PC-9 (cell line): ENCODE data around the gene CSRP1. TPM values are rescaled to one million over a fixed set of nuclear protein-coding genes. Genes with fewer than 3 reads are reported as not detected.

Source experiments
- BruUV-seq: library from RNA; stranded (reverse); fragments of 400-500 nt; replicated peaks from 2 replicates; lab custom pipeline; 2021; lab: Mats Ljungman, UMichigan
- CTCF ChIA-PET: fragments of 300-600 bp; sonication (Branson Sonifier 250); formaldehyde crosslinking; loops from one replicate; lab custom pipeline; 2022; ENCODE audit warnings: antibody characterized with exemption; lab: Charles Lee
- POLR2A ChIA-PET: fragments of 300-600 bp; sonication (Branson Sonifier 250); formaldehyde crosslinking; loops from one replicate; lab custom pipeline; 2022; ENCODE audit warnings: antibody characterized with exemption; ENCODE audit not compliant: unreplicated experiment; lab: Charles Lee
- DNase-seq, 2 experiments: peaks; one replicate each; pipeline versions ENCODE4 v3.0.0 to v3.0.0-alpha.2; 2015 to 2022; ENCODE audit warnings: mixed read lengths in 1 of 2
- H2AFZ ChIP-seq: fragments of 200-600 bp; sonication (generic); 2 replicates; pipeline ENCODE4 v1.8.1; 2017; ENCODE audit warnings: antibody characterized with exemption
- H3F3A ChIP-seq: fragments of 200-600 bp; sonication (generic); 2 replicates; pipeline ENCODE4 v1.8.1; 2017; ENCODE audit warnings: antibody characterized with exemption, mild to moderate bottlenecking, low read depth; ENCODE audit not compliant: insufficient read depth
- H3K27ac ChIP-seq: fragments of 200-600 bp; sonication (generic); 2 replicates; pipeline ENCODE4 v1.6.1; 2016; ENCODE audit warnings: mixed run types
- H3K27me3 ChIP-seq: fragments of 200-600 bp; sonication (generic); 2 replicates; pipeline ENCODE4 v1.6.1; 2016; ENCODE audit warnings: low read depth, mixed run types; ENCODE audit not compliant: insufficient read depth
- H3K36me3 ChIP-seq: fragments of 200-600 bp; sonication (generic); 2 replicates; pipeline ENCODE4 v1.6.1; 2016; ENCODE audit warnings: low read depth, mixed run types
- H3K4me1 ChIP-seq: fragments of 200-600 bp; sonication (generic); replicated peaks from 2 replicates; pipeline ENCODE4 v1.6.1; 2016; ENCODE audit warnings: mixed run types; ENCODE audit not compliant: insufficient read depth
- H3K4me2 ChIP-seq: fragments of 200-600 bp; sonication (generic); 2 replicates; pipeline ENCODE4 v1.6.1; 2017; ENCODE audit warnings: mixed run types
- H3K4me3 ChIP-seq: fragments of 200-600 bp; sonication (generic); 2 replicates; pipeline ENCODE4 v1.6.1; 2016; ENCODE audit warnings: mixed run types
- H3K79me2 ChIP-seq: fragments of 200-600 bp; sonication (generic); 2 replicates; pipeline ENCODE4 v1.6.1; 2017; ENCODE audit warnings: low read depth, mixed run types
- H3K9me2 ChIP-seq: fragments of 200-600 bp; sonication (generic); 2 replicates; pipeline ENCODE4 v1.8.1; 2017; ENCODE audit warnings: mild to moderate bottlenecking; ENCODE audit not compliant: insufficient read depth
- H3K9me3 ChIP-seq: fragments of 200-600 bp; sonication (generic); 2 replicates; pipeline ENCODE4 v1.8.1; 2016; ENCODE audit warnings: low read depth; ENCODE audit not compliant: insufficient read depth
- H4K20me1 ChIP-seq: fragments of 200-600 bp; sonication (generic); 2 replicates; pipeline ENCODE4 v1.8.1; 2017; ENCODE audit not compliant: insufficient read depth
- CTCF ChIP-seq: fragments of 200-600 bp; sonication (generic); conservative IDR thresholded peaks from 2 replicates; pipeline ENCODE4 v1.6.1; 2017; ENCODE audit warnings: mixed run types, antibody characterized with exemption, mild to moderate bottlenecking, moderate library complexity
- EZH2 ChIP-seq: fragments of 200-600 bp; sonication (generic); IDR thresholded peaks from 2 replicates; pipeline ENCODE4 v1.8.0; 2017; ENCODE audit warnings: antibody characterized with exemption, low read depth
- intact Hi-C: fragments of 100-400 bp; cut with micrococcal nuclease; formaldehyde crosslinking; loops from one replicate; pipeline ENCODE4 v1.10.0; 2022; ENCODE audit not compliant: unreplicated experiment
- total RNA-seq: library from RNA; stranded (reverse); gene quantifications from 2 replicates; pipeline ENCODE4 v1.2.3, GENCODE V29; 2021

The CSRP1 gene
- total RNA-seq, 1 experiment from 2014 or later = 61.3 TPM

- no TSS peak for BruUV-seq
- no peak overlapping the region for H3K4me3 ChIP-seq
- intact Hi-C loops = no loop called here
- H4K20me1 ChIP-seq = no peaks in the 10 kb centered on the region
- no peak for DNase-seq
- peaks cover 2% of the 10 kb centered on the region for H3K9me3 ChIP-seq
- no peaks in the 10 kb centered on the region for H3K36me3 ChIP-seq
- peaks cover 44% of the 10 kb centered on the region for H3K4me1 ChIP-seq
- ChIA-PET POLR2A (interaction anchor here (0.7 kb wide), 1 partner anchor 62 kb away, joined by 5 read pairs; no protein-coding TSS in a partner anchor), CTCF (interaction anchor here (0.7 kb wide), 1 partner anchor 646 kb away, joined by 5 read pairs; no protein-coding TSS in a partner anchor)
- H3K27me3 ChIP-seq = no peaks in the 10 kb centered on the region
- H2AFZ ChIP-seq = peak overlapping the region; percentile 1; the same call in 1 of the 2 replicates
- peak overlapping the region; percentile 63 for H3K4me2 ChIP-seq
- no peaks in the 10 kb centered on the region for H3K9me2 ChIP-seq
- no peaks in the 10 kb centered on the region for H3K79me2 ChIP-seq
- H3K27ac ChIP-seq = peak overlapping the region; percentile 88
- H3F3A ChIP-seq = peaks cover 31% of the 10 kb centered on the region
- no peak for TF ChIP-seq CTCF
- no peak for TF ChIP-seq EZH2
Observed at GRCh38 chr1:201518071-201518470, 11.1 kb upstream of the CSRP1 start.

DNA sequence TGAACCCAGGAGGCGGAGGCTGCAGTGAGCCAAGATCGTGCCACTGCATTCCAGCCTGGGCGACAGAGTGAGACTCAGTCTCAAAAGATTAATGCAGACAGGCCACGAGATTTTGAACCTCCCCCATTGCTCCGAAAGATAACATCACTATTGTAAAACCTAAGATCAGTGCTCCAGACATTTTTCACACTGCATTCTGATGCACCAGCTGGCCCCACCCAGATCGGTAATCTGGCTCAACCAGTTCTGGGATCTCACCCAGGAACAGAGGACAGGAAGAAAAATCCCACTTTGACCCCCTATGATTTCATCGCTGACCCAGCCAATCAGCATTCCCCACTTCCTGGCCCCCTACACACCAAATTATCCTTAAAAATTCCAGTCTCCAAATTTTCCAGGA, 10.7 kb upstream of the CSRP1 start:
- CTCF ChIA-PET = interaction anchor here (0.7 to 1.1 kb wide), 2 partner anchors 82 to 647 kb away, joined by 5 to 8 read pairs; no protein-coding TSS in a partner anchor

GRCh38 chr1:201516511-201517127, 9.7 kb upstream of the CSRP1 start:
- H3K4me3 ChIP-seq = no peak overlapping the region
- H3K4me1 ChIP-seq = peaks cover 56% of the 10 kb centered on the region
- BruUV-seq = no TSS peak
- H3K9me3 ChIP-seq = no peaks in the 10 kb centered on the region
- TF ChIP-seq CTCF (no peak), EZH2 (no peak)
- no peaks in the 10 kb centered on the region for H3K36me3 ChIP-seq
- H3K79me2 ChIP-seq = no peaks in the 10 kb centered on the region
- CTCF ChIA-PET = interaction anchor here (1.0 to 2.0 kb wide), 6 partner anchors 27 to 81 kb away, joined by 3 to 10 read pairs (median 3); no protein-coding TSS in a partner anchor
- H2AFZ ChIP-seq = no peak overlapping the region
- H3F3A ChIP-seq = peaks cover 38% of the 10 kb centered on the region
- intact Hi-C loops = loop anchor here (1.0 to 2.0 kb wide), 2 partner anchors 27 to 56 kb away; no protein-coding TSS in a partner anchor
- peak overlapping the region; percentile 63 for H3K4me2 ChIP-seq
- no peaks in the 10 kb centered on the region for H3K27me3 ChIP-seq
- POLR2A ChIA-PET = interaction anchor here (0.6 kb wide), 1 partner anchor 590 kb away, joined by 5 read pairs; no protein-coding TSS in a partner anchor
- no peak for DNase-seq
- H3K27ac ChIP-seq = peak overlapping the region; percentile 88
- H4K20me1 ChIP-seq = no peaks in the 10 kb centered on the region
- H3K9me2 ChIP-seq = no peaks in the 10 kb centered on the region

More for the DNA sequence above, 10.7 kb upstream of the CSRP1 start:
- no peaks in the 10 kb centered on the region for H4K20me1 ChIP-seq
- H2AFZ ChIP-seq = peak overlapping the region; percentile 1; the same call in 1 of the 2 replicates
- H3K4me3 ChIP-seq = no peak overlapping the region; the same call in 1 of the 2 replicates
- TF ChIP-seq EZH2 (no peak), CTCF (no peak)
- H3F3A ChIP-seq = peaks cover 31% of the 10 kb centered on the region
- intact Hi-C loops = loop anchor here (1.0 to 2.0 kb wide), 2 partner anchors 28 to 57 kb away; no protein-coding TSS in a partner anchor
- no peaks in the 10 kb centered on the region for H3K36me3 ChIP-seq
- peak overlapping the region; percentile 88 for H3K27ac ChIP-seq
- H3K79me2 ChIP-seq = no peaks in the 10 kb centered on the region
- no peaks in the 10 kb centered on the region for H3K9me2 ChIP-seq
- BruUV-seq = no TSS peak
- no peaks in the 10 kb centered on the region for H3K27me3 ChIP-seq
- peak; percentile 79 to 92 for DNase-seq
- POLR2A ChIA-PET = interaction anchor here (0.7 kb wide), 1 partner anchor 51 kb away, joined by 4 read pairs; no protein-coding TSS in a partner anchor
- peak overlapping the region; percentile 63 for H3K4me2 ChIP-seq
- H3K9me3 ChIP-seq = no peaks in the 10 kb centered on the region
- H3K4me1 ChIP-seq = peaks cover 46% of the 10 kb centered on the region
